GM18505 (cell line): ENCODE results near the gene AP3B1.

Experiments
- ATAC-seq: cut with Tn5 transposase; IDR thresholded peaks from one replicate; pipeline ENCODE4 v1.9.1; 2021; ENCODE audit not compliant: unreplicated experiment
- POLR2A ChIP-seq: IDR thresholded peaks from 4 replicates; pipeline ENCODE4 v1.6.1; 2011; ENCODE audit warnings: borderline replicate concordance; ENCODE audit not compliant: insufficient read depth, insufficient read length; ENCODE audit errors: extremely low read depth

AP3B1 gene

GRCh38 chr5:77953374-77953773 is 341.1 kb downstream of the AP3B1 start:
- ATAC-seq = no peak
- no peak for TF ChIP-seq POLR2A

GRCh38 chr5:77952636-77953212 is 341.8 kb downstream of the AP3B1 start:
- no peak for ATAC-seq
- TF ChIP-seq POLR2A = no peak
